Ureter (tissue), 1 donor: ENCODE results near the gene NPAS2. TPM values are rescaled to one million over a fixed set of nuclear protein-coding genes. Genes with fewer than 3 reads are reported as not detected.

ENCODE experiments used
- DNase-seq: peaks from one replicate; pipeline ENCODE4 v3.0.0-alpha.2; 2020; ENCODE audit warnings: low spot score
- total RNA-seq: library from RNA; stranded (reverse); gene quantifications from one replicate; pipeline ENCODE4 v1.2.4, GENCODE V29; 2023
- donor health status: DM: yes; HTN: yes; CAD: no.

Gene NPAS2
- total RNA-seq, 1 donor from 2014 or later = 102 TPM

DNA sequence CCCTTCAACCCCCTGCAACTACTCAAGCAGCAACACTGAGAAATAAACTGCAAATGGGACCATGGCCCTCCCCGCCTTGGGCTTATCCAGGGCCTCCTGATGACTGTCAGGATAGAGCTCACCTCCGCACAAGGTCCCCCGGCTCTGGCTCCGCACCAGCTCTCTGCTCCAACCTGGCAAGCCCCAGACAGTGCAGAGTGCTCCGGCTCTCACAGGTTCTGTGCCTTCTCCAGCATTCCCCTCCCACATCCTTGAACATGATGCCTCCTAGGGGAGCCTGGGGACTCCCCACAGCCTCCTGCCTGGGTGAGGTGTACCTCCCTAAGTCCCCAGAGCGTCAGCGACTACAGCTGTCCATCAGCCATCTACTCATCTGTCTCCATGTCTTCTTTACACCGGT, 26.7 kb upstream of the NPAS2 start:
- DNase-seq = no peak

- DNase-seq = no peak
Measured at GRCh38 chr2:100793982-100794381, 26.0 kb upstream of the NPAS2 start.

DNA sequence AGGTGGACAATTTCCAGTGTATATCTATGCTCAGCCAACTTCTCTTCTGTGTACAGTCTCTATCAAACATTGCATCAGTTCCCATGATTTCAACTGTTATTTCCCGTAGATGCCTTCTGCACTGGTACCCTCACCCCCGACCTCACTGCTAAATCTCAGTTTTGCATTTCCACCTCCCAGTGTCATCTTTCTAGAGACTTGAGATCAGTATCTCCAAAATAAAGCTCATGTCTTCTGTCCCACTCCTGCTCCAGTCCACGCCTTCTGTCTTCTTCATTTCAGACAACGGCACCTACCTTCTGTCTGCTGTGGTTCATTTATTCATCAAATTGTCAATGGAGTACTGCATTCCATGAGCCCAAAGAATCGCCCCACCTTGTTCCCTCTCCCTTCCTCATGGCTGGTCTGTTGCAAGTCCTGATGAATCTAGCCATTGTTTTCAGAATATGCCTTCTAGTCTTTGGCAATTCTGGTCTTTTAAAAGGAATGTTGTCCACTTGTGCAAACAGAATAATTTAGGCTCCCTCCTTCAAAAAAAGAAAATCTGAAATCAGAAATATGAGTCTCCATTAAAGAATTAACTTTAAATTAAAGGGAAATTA, 23.3 kb upstream of the NPAS2 start:
- DNase-seq = no peak

GRCh38 chr2:100799686-100800085, 20.3 kb upstream of the NPAS2 start:
- no peak for DNase-seq

GRCh38 chr2:100800915-100801314, 19.0 kb upstream of the NPAS2 start:
- no peak for DNase-seq

DNA sequence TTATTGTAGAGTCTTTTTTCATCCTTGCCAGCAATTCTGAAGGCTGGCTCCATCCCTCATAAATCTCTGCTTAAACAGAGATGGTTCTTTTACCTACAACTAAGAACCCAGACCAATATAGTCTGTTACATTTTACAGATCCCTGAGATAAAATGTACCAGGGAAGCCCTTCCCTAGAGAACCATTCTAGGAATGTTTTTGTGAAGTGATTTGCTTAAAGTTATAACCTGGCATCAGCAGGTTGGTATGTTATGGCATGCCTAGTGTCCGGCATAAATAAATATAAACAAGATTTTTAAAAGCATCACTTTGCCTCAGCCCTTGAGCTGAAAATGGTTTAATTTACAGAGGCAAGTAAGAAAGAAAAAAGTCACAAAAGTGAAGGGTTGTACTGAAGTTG, 18.5 kb upstream of the NPAS2 start:
- DNase-seq = no peak

- no peak for DNase-seq
Measured at GRCh38 chr2:100802066-100802465, 17.9 kb upstream of the NPAS2 start.

- no peak for DNase-seq
Measured at GRCh38 chr2:100803334-100803733, 16.6 kb upstream of the NPAS2 start.

DNA sequence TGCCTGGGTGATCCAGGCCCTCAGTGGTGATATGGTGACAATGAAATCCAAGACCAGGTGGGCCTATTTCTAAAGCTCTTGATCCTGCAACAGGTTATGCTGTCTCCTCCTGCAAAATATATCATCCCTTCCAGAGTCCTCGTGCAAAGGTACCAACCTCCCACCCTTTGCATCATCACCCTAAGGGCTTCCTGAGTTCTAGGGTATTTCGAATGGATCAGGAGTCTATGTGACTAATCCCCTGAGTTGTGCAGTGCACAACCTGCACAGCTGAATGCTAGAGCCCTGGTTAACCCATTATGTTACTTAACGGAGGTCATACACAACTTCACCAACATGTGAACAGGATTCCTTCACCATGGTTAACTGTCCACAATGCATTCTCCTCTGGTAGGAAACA, 13.4 kb upstream of the NPAS2 start:
- no peak for DNase-seq

- no peak for DNase-seq
Measured at GRCh38 chr2:100807707-100808106, 12.2 kb upstream of the NPAS2 start.

- DNase-seq = no peak
Measured at GRCh38 chr2:100808582-100808981, 11.4 kb upstream of the NPAS2 start.

GRCh38 chr2:100809506-100809905, 10.4 kb upstream of the NPAS2 start:
- DNase-seq = no peak

- no peak for DNase-seq
Measured at GRCh38 chr2:100810603-100811145, 9.3 kb upstream of the NPAS2 start.

GRCh38 chr2:100812116-100812515, 7.8 kb upstream of the NPAS2 start:
- no peak for DNase-seq

GRCh38 chr2:100812573-100812972, 7.4 kb upstream of the NPAS2 start:
- no peak for DNase-seq

DNA sequence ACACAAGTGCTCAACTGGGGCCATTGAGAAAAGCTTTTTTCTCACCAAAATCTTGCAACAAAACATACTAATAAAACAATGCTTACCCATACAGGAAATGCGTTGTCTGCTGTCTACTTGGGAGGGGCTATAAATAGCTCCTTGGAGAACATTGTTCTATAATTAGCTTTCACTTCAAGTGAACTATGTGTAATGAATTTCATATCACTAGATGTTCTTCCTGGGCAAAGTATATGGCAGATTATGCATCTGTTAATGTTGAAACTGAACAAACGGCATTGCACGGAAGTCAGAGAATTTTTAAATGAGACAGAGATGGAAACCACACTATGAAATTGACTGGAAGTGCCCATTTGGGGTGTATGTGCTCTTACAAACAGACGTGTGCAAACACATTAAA, 6.4 kb upstream of the NPAS2 start:
- no peak for DNase-seq

GRCh38 chr2:100814043-100814442, 5.9 kb upstream of the NPAS2 start:
- no peak for DNase-seq

DNA sequence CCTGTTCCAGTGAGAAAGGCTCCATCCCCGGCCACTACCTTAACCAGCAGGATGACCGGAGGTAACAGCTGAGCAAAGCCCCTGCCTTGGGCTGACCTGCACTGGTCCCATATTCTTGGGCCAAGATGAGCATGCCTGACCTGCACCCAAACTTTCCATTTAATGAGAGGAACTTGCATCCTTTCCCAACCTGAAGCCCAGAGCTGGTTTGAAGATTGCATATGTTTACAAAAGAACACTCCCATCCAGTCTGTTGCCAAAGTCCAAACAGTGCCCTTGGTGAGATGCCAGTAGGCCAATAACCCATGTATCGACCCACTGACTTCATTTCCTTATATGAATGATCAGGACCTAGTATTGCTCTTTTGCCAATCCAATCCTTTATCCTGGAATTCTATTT, 5.5 kb upstream of the NPAS2 start:
- DNase-seq = no peak

DNA sequence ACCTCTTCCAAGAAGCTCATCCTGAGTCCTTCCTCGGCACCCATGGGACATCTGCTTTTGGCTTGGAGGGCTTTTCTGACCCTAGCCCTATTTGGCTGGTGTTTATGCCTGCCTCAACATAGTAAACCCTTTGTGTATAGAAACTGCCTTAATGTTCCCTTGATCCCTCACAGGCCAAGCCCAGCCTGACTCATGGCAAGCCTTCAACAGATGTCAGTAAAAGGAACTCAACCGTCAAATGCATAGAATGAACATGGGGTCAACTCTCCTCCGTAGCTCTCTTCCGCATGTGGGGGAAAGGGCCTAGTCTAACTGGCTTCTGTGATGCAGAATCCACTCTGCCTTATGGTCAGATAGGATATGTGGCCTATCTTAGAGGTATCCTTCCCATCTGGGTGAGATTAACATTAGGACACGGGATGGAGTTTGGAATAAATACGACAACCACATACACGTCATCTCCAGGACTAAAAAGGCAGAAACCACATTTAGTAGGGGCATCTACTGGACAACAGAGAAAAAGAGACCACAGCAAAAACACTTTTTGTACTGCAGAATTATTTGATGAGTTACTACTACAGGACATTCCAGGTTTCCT, 2.5 kb upstream of the NPAS2 start:
- DNase-seq = no peak

DNA sequence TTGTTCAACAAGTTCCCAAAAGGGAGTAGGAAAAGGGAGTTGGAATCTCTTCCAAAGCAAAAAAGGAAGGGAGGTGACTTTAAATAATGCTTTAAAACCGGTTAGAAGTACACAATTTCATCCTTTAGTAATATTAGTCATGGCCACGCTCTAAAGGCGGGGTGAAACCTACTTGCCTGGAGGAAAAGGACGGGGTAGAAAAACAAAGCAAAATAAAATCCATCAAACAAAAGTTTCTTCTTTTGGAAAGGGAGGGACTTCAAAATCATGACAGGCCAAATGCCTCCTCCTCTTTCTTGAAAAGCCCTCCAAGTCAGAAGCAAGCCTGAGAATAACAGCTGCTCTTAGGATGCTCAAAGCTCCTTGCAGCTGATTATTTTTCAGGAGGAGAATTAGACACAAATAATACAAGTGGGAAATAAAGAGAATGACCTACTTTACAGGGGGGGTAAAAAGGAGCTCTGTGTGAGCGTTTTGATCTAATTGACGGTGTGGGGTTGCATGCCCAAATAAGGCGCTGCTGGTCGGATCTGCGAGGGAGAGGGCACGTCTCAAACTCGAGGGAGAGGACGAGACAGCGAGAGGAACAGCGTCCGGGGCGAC, 1.8 kb upstream of the NPAS2 start:
- no peak for DNase-seq

DNA sequence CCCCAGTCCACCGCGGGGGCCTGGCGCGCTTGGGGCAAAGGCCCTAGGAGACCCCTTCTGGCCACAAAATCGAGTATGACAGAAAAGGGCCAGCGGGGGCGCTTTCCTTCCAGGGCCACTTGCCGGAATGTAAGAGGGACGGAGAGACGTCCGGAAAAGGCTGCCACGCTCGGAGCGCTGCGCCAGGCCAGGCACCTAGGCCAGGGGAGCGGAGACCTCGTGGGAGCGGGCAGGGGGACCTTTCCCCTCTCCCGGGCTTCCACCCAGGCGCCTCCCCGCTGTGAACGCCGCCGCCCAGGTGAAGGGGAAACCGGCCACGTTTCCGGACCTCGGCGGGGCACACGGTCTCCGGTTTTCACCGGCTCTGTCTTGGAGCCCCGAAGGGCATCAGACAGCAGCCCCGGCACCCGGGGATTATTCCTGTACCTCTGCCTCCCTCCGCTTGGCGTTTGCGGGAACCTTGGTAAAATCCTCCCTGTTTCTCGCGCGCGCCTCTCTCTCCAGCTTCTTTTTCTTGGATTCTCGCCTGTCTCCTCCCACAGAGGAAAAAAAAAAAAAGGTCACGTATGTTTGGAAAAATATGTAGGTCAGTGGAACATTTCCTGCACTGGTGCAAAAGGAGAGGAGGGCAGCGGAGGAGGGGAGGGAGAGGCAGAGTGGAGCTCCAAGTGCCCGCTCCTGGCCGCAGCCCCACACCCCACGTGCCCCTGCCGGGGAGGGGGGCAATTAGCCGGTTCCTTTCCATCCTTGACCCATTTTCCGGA, 1.2 kb upstream of the NPAS2 start:
- DNase-seq = peak; percentile 76

DNA sequence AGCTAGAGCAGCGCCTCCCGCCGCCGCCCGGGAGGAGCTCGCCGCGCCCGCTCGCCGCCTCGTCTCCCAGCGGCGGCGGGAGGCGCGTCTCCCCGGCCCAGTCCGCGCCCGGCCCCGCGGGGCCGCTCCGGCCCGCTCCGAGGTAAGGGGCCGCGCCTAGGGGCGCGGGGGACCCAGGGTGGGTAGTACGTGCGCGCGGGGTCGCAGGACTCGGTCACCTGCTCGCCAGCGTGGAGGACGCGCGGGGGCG, 259 bp downstream of the NPAS2 start:
- no peak for DNase-seq
